Uterus (tissue), 4 donors: ENCODE measurements around the gene FBXW8. TPM values are rescaled to one million over a fixed set of nuclear protein-coding genes. Genes with fewer than 3 reads are reported as not detected.

Experiments
- DNase-seq, 2 donors: peaks; one replicate each; pipeline ENCODE4 v3.0.0-alpha.2; 2019 to 2020
- H3K27ac ChIP-seq, 2 donors: fragments of 200-600 bp; sonication (generic); 1 replicate in 1 of 2; 2 replicates in 1 of 2; pipeline ENCODE4 v1.5.1; 2016 to 2018
- H3K27me3 ChIP-seq, 2 donors: fragments of 200-600 bp; sonication (generic); one replicate each; pipeline ENCODE4 v1.5.1; 2018 to 2019; ENCODE audit warnings: control low read depth in 1 of 2
- H3K36me3 ChIP-seq, 2 donors: fragments of 200-600 bp; sonication (generic); one replicate each; pipeline ENCODE4 v1.5.1; 2019; ENCODE audit warnings: control low read depth in 1 of 2
- H3K4me1 ChIP-seq, 2 donors: fragments of 200-600 bp; sonication (generic); one replicate each; pipeline ENCODE4 v1.5.1; 2018 to 2019; ENCODE audit warnings: control low read depth in 1 of 2
- H3K4me3 ChIP-seq, 2 donors: fragments of 200-600 bp; sonication (generic); 1 replicate in 1 of 2; 2 replicates in 1 of 2; pipeline ENCODE4 v1.5.1; 2018 to 2019; ENCODE audit warnings: mild to moderate bottlenecking in 1 of 2
- H3K9me3 ChIP-seq, 2 donors: fragments of 200-600 bp; sonication (generic); one replicate each; pipeline ENCODE4 v1.5.1; 2019; ENCODE audit warnings: control low read depth in 1 of 2
- CTCF ChIP-seq, 4 experiments: fragments of 200-600 bp in 2 of 4; fragments of 450-650 bp in 2 of 4; sonication (generic) in 2 of 4; IDR thresholded peaks; one replicate each; pipeline ENCODE4 v1.5.1; 2016 to 2019; ENCODE audit warnings: antibody characterized with exemption in 4 of 4, mild to moderate bottlenecking in 2 of 4, moderate library complexity in 1 of 4
- POLR2A ChIP-seq, 2 donors: fragments of 450-650 bp; IDR thresholded peaks; one replicate each; pipeline ENCODE4 v1.6.1; 2016; ENCODE audit warnings: antibody characterized with exemption in 2 of 2, mild to moderate bottlenecking in 1 of 2, moderate library complexity in 1 of 2
- intact Hi-C: fragments of 100-400 bp; cut with DNase I; formaldehyde crosslinking; loops from one replicate; pipeline ENCODE4 v1.15.1; 2023; ENCODE audit warnings: low total_unique reads
- total RNA-seq, 4 donors: library from RNA; depleted of rRNA in 3 of 4; stranded (reverse); fragments of >200 nt in 3 of 4; gene quantifications; one replicate each; pipeline versions ENCODE4 v1.1.0 to v1.2.4, GENCODE V29; 2014 to 2023
- donor health status: DM: yes; HTN: yes; CAD: no.

FBXW8 gene
- total RNA-seq, 4 donors from 2014 or later, result 5.9 to 28.0 (median 15.3) TPM

GRCh38 chr12:116894913-116895312 is 15.8 kb upstream of the FBXW8 start:
- no peaks in the 10 kb centered on the region for H3K9me3 ChIP-seq

GRCh38 chr12:116896411-116896924 is 14.3 kb upstream of the FBXW8 start:
- H3K36me3 ChIP-seq, result no peaks in the 10 kb centered on the region
- H3K4me1 ChIP-seq, result no peaks in the 10 kb centered on the region
- no peaks in the 10 kb centered on the region for H3K9me3 ChIP-seq
- no peaks in the 10 kb centered on the region for H3K27me3 ChIP-seq
- no peak for TF ChIP-seq POLR2A (IDR thresholded peaks at IDR 0.05)
- TF ChIP-seq CTCF (IDR thresholded peaks at IDR 0.05), result no peak
- no peak for DNase-seq
- intact Hi-C loops, result no loop called here
- H3K4me3 ChIP-seq, result no peak overlapping the region
- no peak overlapping the region for H3K27ac ChIP-seq

More at GRCh38 chr12:116894913-116895312, 15.8 kb upstream of the FBXW8 start:
- H3K36me3 ChIP-seq, result no peaks in the 10 kb centered on the region
- no peak for DNase-seq
- no peak overlapping the region for H3K4me3 ChIP-seq
- no peak for TF ChIP-seq CTCF (IDR thresholded peaks at IDR 0.05)
- TF ChIP-seq POLR2A (IDR thresholded peaks at IDR 0.05), result no peak
- intact Hi-C loops, result no loop called here
- H3K4me1 ChIP-seq, result no peaks in the 10 kb centered on the region
- H3K27me3 ChIP-seq, result no peaks in the 10 kb centered on the region
- H3K27ac ChIP-seq, result no peak overlapping the region

- no peak overlapping the region for H3K27ac ChIP-seq
- no peak overlapping the region for H3K4me3 ChIP-seq
- TF ChIP-seq POLR2A (IDR thresholded peaks at IDR 0.05) (no peak), CTCF (IDR thresholded peaks at IDR 0.05) (no peak)
- H3K36me3 ChIP-seq, result no peaks in the 10 kb centered on the region
- intact Hi-C loops, result no loop called here
- no peaks in the 10 kb centered on the region for H3K9me3 ChIP-seq
- no peaks in the 10 kb centered on the region for H3K4me1 ChIP-seq
- no peak for DNase-seq
- H3K27me3 ChIP-seq, result no peaks in the 10 kb centered on the region
Observed at GRCh38 chr12:116897476-116897875, 13.3 kb upstream of the FBXW8 start.

GRCh38 chr12:116898669-116899068 is 12.1 kb upstream of the FBXW8 start:
- DNase-seq, result no peak
- H3K4me3 ChIP-seq, result no peak overlapping the region
- intact Hi-C loops, result no loop called here
- TF ChIP-seq CTCF (IDR thresholded peaks at IDR 0.05) (no peak), POLR2A (IDR thresholded peaks at IDR 0.05) (no peak)
- H3K36me3 ChIP-seq, result no peaks in the 10 kb centered on the region
- no peaks in the 10 kb centered on the region for H3K27me3 ChIP-seq
- no peaks in the 10 kb centered on the region for H3K9me3 ChIP-seq
- no peak overlapping the region for H3K27ac ChIP-seq
- H3K4me1 ChIP-seq, result no peaks in the 10 kb centered on the region

- no peak overlapping the region for H3K4me3 ChIP-seq
- no peak for DNase-seq
- H3K27ac ChIP-seq, result no peak overlapping the region
- intact Hi-C loops, result no loop called here
- H3K4me1 ChIP-seq, result no peaks in the 10 kb centered on the region
- no peaks in the 10 kb centered on the region for H3K36me3 ChIP-seq
- TF ChIP-seq CTCF (IDR thresholded peaks at IDR 0.05) (no peak), POLR2A (IDR thresholded peaks at IDR 0.05) (no peak)
- H3K9me3 ChIP-seq, result no peaks in the 10 kb centered on the region
- no peaks in the 10 kb centered on the region for H3K27me3 ChIP-seq
Observed at GRCh38 chr12:116901612-116902011, 9.1 kb upstream of the FBXW8 start.
